H1 (cell line): ENCODE results near the gene FUT2.

Experiments
- POLR2A ChIP-seq, 2 experiments: IDR thresholded peaks; 1 replicate in 1 of 2; 2 replicates in 1 of 2; pipeline ENCODE4 v1.6.1; 2011; ENCODE audit warnings: low read depth in 2 of 2, low read length in 2 of 2, mild to moderate bottlenecking in 2 of 2; ENCODE audit errors: control extremely low read depth in 1 of 2
- TF ChIP-seq, protein P1 (sequence below), 3 experiments: IDR thresholded peaks; 1 replicate in 2 of 3; 2 replicates in 1 of 3; pipeline versions ENCODE4 v1.5.1 to v1.6.1; 2011; ENCODE audit warnings: low read length in 3 of 3, mild to moderate bottlenecking in 3 of 3, inconsistent platforms in 2 of 3, low read depth in 1 of 3, moderate library complexity in 1 of 3; ENCODE audit not compliant: insufficient read depth in 1 of 3; ENCODE audit errors: control extremely low read depth in 1 of 3

DNA sequence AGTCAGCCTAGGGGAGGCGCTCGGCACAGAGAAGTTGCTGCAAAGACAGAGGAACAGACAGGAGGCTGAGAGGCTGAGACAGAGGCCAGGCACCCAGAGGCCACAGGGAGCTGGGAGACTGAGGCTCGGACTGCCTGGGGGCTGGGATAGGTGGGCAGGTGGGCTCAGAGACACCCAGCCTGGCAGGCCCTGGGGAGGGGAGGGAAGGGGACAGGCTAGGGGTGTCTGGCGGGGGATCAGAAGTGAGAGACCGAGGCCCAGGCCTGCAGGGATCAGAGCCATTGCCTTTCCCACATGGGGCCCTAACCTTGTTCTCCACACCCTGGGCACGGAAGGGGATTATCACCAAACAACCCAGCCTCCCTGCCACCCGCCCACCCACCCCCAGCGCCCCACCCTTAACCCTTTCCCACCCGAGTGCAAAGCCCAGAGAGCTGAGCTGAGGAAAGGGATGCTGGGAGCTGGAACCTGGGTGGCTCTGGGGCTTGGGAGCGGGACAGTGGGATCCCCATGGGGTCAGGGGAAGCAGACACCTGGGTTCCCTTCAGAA, 24.2 kb upstream of the FUT2 start:
- no peak for TF ChIP-seq POLR2A (IDR thresholded peaks at IDR 0.05; ENCODE audit: control extremely low read depth in 1 of 2, low read depth in 2 of 2, low read length in 2 of 2)
- TF ChIP-seq, protein P1, sequence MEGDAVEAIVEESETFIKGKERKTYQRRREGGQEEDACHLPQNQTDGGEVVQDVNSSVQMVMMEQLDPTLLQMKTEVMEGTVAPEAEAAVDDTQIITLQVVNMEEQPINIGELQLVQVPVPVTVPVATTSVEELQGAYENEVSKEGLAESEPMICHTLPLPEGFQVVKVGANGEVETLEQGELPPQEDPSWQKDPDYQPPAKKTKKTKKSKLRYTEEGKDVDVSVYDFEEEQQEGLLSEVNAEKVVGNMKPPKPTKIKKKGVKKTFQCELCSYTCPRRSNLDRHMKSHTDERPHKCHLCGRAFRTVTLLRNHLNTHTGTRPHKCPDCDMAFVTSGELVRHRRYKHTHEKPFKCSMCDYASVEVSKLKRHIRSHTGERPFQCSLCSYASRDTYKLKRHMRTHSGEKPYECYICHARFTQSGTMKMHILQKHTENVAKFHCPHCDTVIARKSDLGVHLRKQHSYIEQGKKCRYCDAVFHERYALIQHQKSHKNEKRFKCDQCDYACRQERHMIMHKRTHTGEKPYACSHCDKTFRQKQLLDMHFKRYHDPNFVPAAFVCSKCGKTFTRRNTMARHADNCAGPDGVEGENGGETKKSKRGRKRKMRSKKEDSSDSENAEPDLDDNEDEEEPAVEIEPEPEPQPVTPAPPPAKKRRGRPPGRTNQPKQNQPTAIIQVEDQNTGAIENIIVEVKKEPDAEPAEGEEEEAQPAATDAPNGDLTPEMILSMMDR (IDR thresholded peaks at IDR 0.05; ENCODE audit: control extremely low read depth in 1 of 3, insufficient read depth in 1 of 3, low read depth in 1 of 3, low read length in 3 of 3) = no peak
